Neutrophil (primary cell): ENCODE data around the gene CNTN4.

Experiments used
- H3K27ac ChIP-seq: fragments of 200-600 bp; sonication (generic); 2 replicates; pipeline ENCODE4 v1.5.1; 2016; ENCODE audit warnings: mild to moderate bottlenecking, moderate library complexity
- H3K27me3 ChIP-seq: fragments of 200-600 bp; sonication (generic); 2 replicates; pipeline ENCODE4 v1.6.0; 2016; ENCODE audit warnings: mild to moderate bottlenecking
- H3K36me3 ChIP-seq: fragments of 200-600 bp; sonication (generic); 2 replicates; pipeline ENCODE4 v1.5.1; 2017
- H3K4me1 ChIP-seq, 2 experiments: fragments of 200-600 bp in 1 of 2; sonication (generic) in 1 of 2; 1 replicate in 1 of 2; 2 replicates in 1 of 2; pipeline versions ENCODE4 v1.5.1 to v1.6.1; 2013 to 2016; ENCODE audit warnings: low read depth in 1 of 2, low read length in 1 of 2, mild to moderate bottlenecking in 1 of 2, moderate library complexity in 1 of 2; ENCODE audit not compliant: control insufficient read depth in 1 of 2, insufficient read depth in 1 of 2
- H3K4me3 ChIP-seq, 2 experiments: fragments of 200-600 bp in 1 of 2; sonication (generic) in 1 of 2; 1 replicate in 1 of 2; 2 replicates in 1 of 2; pipeline ENCODE4 v1.5.1; 2013 to 2016; ENCODE audit warnings: low read depth in 1 of 2, low read length in 1 of 2, mild to moderate bottlenecking in 1 of 2, moderate library complexity in 1 of 2
- H3K9me3 ChIP-seq: fragments of 200-600 bp; sonication (generic); 2 replicates; pipeline ENCODE4 v1.5.1; 2016
- CTCF ChIP-seq: fragments of 200-600 bp; sonication (generic); IDR thresholded peaks from 2 replicates; pipeline ENCODE4 v1.5.1; 2016; ENCODE audit warnings: antibody characterized with exemption

The CNTN4 gene

GRCh38 chr3:2656806-2657777 lies 558.4 kb downstream of the CNTN4 start:
- H3K27me3 ChIP-seq, result no peaks in the 10 kb centered on the region
- no peak overlapping the region for H3K27ac ChIP-seq
- no peak overlapping the region for H3K4me3 ChIP-seq
- H3K9me3 ChIP-seq, result no peaks in the 10 kb centered on the region
- no peaks in the 10 kb centered on the region for H3K36me3 ChIP-seq
- no peaks in the 10 kb centered on the region for H3K4me1 ChIP-seq
- TF ChIP-seq CTCF, result no peak

GRCh38 chr3:2657971-2658370 lies 559.3 kb downstream of the CNTN4 start:
- Histone ChIP-seq H3K9me3 (no peaks in the 10 kb centered on the region), H3K27ac (no peak overlapping the region)

GRCh38 chr3:2659896-2660295 lies 561.2 kb downstream of the CNTN4 start:
- H3K4me1 ChIP-seq, result no peaks in the 10 kb centered on the region
- H3K27ac ChIP-seq, result no peak overlapping the region
- no peaks in the 10 kb centered on the region for H3K36me3 ChIP-seq
- H3K9me3 ChIP-seq, result no peaks in the 10 kb centered on the region
- no peak overlapping the region for H3K4me3 ChIP-seq
- no peak for TF ChIP-seq CTCF
- H3K27me3 ChIP-seq, result no peaks in the 10 kb centered on the region

More at GRCh38 chr3:2657971-2658370, 559.3 kb downstream of the CNTN4 start:
- Histone ChIP-seq H3K4me3 (no peak overlapping the region), H3K36me3 (no peaks in the 10 kb centered on the region), H3K27me3 (no peaks in the 10 kb centered on the region), H3K4me1 (no peaks in the 10 kb centered on the region)
- TF ChIP-seq CTCF, result no peak

GRCh38 chr3:2661078-2661477 lies 562.4 kb downstream of the CNTN4 start:
- no peaks in the 10 kb centered on the region for H3K9me3 ChIP-seq
- no peaks in the 10 kb centered on the region for H3K4me1 ChIP-seq
- TF ChIP-seq CTCF, result no peak
- no peak overlapping the region for H3K27ac ChIP-seq
- H3K36me3 ChIP-seq, result no peaks in the 10 kb centered on the region
- no peaks in the 10 kb centered on the region for H3K27me3 ChIP-seq
- H3K4me3 ChIP-seq, result no peak overlapping the region

- no peak for TF ChIP-seq CTCF
- no peak overlapping the region for H3K4me3 ChIP-seq
- no peaks in the 10 kb centered on the region for H3K36me3 ChIP-seq
- no peak overlapping the region for H3K27ac ChIP-seq
- H3K27me3 ChIP-seq, result no peaks in the 10 kb centered on the region
- H3K9me3 ChIP-seq, result no peaks in the 10 kb centered on the region
- no peaks in the 10 kb centered on the region for H3K4me1 ChIP-seq
Observed at GRCh38 chr3:2677501-2677900, 578.8 kb downstream of the CNTN4 start.
